ENCODE data around the gene FAM193B.
"Not testable (repeated sequence)": the region's sequence is repeated elsewhere in the genome, so short reads cannot be mapped to it uniquely, and the experiment has no call there.

Gene FAM193B

GRCh38 chr5:177536386-177536785, 18.0 kb downstream of the FAM193B start:
- DNase-seq: no peak

GRCh38 chr5:177535125-177535524, 19.2 kb downstream of the FAM193B start:
- no peak for DNase-seq

- DNase-seq: not testable (repeated sequence)
Measured at GRCh38 chr5:177534433-177534832, 19.9 kb downstream of the FAM193B start.

GRCh38 chr5:177531209-177531940, 23.0 kb downstream of the FAM193B start:
- no peak for DNase-seq

- no peak for DNase-seq
Measured at GRCh38 chr5:177530638-177531037, 23.7 kb downstream of the FAM193B start.

DNA sequence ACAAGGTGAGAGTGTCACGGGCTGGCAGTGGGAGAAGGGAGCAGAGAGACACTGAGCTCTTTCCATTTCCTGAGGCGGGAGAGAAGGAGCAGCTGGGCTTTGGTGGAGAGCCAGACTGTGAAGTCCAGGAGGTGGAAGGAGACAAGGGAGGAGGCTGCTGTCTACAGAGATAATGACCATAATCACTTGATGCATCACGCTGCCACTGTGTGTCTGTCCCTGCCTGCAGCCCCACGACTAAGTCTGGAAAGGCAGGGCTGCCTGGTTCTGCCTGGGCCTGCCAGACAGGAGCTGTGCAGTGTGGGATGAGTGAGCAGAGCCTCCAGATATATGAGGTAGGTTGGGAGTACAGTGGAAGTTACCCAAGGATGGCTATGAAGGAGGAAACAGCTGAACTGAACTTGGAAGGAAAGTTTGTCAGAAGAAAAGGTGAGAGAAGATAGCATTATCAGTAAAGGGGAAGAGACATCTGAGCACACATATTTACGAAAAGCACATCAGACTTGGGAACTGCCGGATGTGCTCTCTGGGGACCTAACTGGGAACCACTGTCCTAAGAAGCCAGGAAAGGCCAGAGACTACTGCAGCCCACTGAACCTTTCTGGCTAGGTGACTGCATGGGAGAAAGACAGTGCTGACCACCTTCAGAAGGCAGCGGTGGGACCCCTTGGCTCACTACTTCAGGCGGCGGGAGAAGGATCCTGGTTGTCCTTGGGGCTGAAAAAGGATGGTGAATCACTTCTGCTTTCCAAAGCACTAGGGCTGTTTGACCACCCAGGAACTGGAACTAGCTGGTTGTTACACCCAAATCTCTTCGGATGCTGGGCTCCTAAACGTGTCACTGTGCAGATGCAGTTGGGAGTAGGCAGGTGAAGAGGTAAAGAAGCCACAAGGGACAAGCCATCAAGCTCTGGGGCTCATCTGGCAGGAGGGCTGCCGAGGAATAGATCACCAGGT, 24.8 kb downstream of the FAM193B start:
- no peak for DNase-seq

DNA sequence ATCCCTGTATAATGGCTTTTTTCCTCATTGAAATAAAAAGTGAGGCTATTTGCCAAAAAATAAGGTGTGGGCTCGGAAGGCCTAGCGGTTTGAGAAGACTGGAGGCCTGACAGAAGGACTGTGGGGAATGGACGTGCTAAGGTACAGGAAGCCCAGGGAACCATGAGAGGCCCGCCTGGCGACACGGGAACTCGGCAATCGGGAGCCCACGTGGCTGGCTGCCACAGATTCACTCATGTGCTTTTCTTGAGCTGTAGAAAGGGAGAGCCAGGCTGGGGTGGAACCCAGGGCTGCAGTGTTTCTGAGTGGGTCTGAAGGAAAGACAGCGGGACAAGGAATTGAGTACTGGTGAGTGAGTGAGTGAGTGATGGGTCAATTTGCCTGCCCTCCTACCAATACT, 25.7 kb downstream of the FAM193B start:
- DNase-seq: no peak

GRCh38 chr5:177527595-177527994, 26.8 kb downstream of the FAM193B start:
- DNase-seq: no peak

GRCh38 chr5:177526791-177527190, 27.6 kb downstream of the FAM193B start:
- DNase-seq: no peak

- no peak for DNase-seq
Measured at GRCh38 chr5:177526191-177526590, 28.2 kb downstream of the FAM193B start.

GRCh38 chr5:177524941-177525655, 29.3 kb downstream of the FAM193B start:
- no peak for DNase-seq

- DNase-seq: no peak
Measured at GRCh38 chr5:177524539-177524900, 29.8 kb downstream of the FAM193B start.

DNA sequence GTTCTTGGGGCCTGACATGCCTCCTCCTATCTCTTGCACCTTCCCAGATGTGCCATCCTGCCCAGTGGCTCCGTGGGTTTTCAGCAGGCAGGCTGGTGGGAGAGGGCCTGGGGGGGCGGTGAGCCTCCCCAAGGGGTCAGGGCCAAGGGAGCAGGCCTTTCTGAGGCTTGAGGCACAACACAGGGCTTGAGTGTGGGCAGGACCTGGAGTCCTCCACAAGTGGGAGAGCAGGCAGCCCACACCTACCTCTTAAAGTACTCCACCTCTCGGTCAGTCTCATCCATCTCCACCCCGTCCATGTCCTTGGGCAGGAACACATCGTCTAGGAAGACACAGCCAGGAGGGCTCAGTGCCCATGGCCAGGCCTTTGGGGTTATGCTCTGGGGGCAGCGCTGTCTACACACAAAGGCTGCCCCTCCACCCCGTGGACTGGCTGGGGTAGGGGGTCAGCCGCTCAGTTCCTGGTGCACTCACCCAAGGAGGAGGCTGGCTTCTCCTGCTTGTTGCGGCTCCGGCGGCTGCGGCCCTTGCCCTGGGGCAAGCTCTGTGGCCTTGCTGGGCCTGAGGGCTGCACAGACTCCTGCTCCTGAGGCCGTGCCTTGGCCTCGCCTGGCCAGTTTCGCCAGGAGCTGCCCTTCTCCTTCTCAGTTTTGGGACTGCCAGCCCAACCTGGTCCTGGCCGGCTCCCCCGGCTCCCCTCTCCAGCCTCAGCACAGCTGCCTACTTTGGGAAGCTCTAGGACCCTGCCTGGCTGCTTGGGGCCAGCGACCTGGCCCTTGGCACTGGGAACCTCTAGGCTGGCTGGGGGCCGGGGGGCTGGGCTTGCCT, 30.4 kb downstream of the FAM193B start:
- DNase-seq: no peak

- no peak for DNase-seq
Measured at GRCh38 chr5:177520916-177521513, 33.3 kb downstream of the FAM193B start.

DNA sequence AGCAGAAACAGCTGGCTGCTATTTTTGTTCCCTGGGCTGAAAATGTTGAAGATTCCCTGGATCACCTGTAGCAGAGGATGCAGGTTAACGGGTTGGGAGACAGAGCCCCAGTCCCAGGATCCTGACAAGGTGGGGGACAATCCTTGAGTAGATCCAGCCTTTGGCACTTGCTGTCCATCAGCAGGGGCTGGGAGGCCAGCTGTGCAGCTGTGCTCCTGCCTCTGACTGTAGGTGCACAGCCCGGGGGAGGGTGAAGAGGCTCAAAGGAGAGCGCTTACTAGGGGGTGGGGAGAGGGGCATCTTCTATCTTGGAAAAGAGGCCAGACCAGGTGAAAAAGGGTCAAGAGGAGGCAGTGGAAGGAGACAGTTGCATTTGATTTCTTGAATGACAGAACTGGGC, 34.1 kb downstream of the FAM193B start:
- no peak for DNase-seq

GRCh38 chr5:177519463-177520235, 34.7 kb downstream of the FAM193B start:
- DNase-seq: no peak

- DNase-seq: peak; percentile 94
Measured at GRCh38 chr5:177516601-177517568, 37.5 kb downstream of the FAM193B start, which contains the start of gene DDX41. Gene DDX41, minus strand, starts transcription at chr5:177516961. Its CDS starts 16 bp downstream, at chr5:177516945.

DNA sequence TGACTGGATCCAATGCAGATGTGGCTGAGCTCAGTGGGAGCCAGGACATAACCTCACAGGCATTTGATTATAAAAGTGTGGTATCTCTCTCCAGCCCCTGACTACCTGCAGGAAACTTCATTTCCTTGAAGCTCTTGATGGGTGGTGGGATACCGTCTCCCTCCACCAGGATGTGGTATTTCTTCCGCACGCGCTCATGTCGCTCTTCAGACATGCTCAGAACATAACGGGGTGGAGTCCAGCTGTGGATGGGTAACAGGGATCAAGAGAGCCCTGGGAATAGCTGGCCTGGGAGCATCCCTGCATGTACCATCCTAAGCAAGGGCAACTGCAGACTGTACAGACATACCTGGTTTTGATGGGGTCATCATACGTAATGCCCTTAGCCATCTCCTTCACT, 38.8 kb downstream of the FAM193B start:
- no peak for DNase-seq

GRCh38 chr5:177514541-177514940, 39.8 kb downstream of the FAM193B start:
- DNase-seq: no peak

GRCh38 chr5:177513500-177513899, 40.9 kb downstream of the FAM193B start:
- DNase-seq: no peak
